Right renal pelvis (tissue), 4 donors: ENCODE data around the gene ENTHD1. TPM values are rescaled to one million over a fixed set of nuclear protein-coding genes. Genes with fewer than 3 reads are reported as not detected.
"Not testable (repeated sequence)": the region's sequence is repeated elsewhere in the genome, so short reads cannot be mapped to it uniquely, and the experiment has no call there.

Experiments used
- DNase-seq, 4 donors: peaks; one replicate each; pipeline ENCODE4 v3.0.0-alpha.2; 2013; ENCODE audit warnings: low read depth in 4 of 4, low spot score in 3 of 4, missing footprints in 1 of 4
- polyA plus RNA-seq, 4 donors: library from polyadenylated mRNA; unstranded; fragments of 120-200 nt; gene quantifications; one replicate each; pipeline ENCODE4 v1.2.1, GENCODE V29; 2013; ENCODE audit not compliant: insufficient read length in 4 of 4

The ENTHD1 gene
- polyA plus RNA-seq, 4 donors = 0.01 TPM; not detected in 3

DNA sequence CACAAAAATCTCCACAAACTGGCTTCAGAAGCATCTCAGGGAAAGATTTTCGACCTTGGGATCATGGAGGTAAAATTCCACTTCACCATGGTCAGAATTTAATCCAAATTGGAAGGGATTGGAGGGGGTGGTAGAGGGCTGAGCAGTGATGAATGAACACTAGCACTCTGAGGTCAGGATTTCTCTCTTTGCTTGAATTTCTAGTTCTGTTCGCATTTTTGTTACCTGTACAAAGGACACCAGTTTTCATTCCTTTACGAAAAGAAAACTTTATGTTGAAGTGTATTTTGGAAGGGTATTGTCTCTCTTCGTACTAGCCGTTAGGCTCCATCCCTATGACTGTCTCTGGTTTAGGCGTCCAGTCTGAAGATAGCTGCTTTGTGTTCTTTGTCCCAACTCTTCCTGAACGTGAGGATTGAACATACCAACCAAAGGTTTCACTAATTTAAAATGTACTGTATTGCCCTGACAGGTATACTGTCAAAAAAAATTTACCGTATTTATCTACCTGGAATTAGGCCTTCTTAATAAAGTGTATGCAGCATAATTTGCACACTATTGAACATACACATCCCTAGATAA lies 8.1 kb upstream of the ENTHD1 start:
- no peak for DNase-seq

DNA sequence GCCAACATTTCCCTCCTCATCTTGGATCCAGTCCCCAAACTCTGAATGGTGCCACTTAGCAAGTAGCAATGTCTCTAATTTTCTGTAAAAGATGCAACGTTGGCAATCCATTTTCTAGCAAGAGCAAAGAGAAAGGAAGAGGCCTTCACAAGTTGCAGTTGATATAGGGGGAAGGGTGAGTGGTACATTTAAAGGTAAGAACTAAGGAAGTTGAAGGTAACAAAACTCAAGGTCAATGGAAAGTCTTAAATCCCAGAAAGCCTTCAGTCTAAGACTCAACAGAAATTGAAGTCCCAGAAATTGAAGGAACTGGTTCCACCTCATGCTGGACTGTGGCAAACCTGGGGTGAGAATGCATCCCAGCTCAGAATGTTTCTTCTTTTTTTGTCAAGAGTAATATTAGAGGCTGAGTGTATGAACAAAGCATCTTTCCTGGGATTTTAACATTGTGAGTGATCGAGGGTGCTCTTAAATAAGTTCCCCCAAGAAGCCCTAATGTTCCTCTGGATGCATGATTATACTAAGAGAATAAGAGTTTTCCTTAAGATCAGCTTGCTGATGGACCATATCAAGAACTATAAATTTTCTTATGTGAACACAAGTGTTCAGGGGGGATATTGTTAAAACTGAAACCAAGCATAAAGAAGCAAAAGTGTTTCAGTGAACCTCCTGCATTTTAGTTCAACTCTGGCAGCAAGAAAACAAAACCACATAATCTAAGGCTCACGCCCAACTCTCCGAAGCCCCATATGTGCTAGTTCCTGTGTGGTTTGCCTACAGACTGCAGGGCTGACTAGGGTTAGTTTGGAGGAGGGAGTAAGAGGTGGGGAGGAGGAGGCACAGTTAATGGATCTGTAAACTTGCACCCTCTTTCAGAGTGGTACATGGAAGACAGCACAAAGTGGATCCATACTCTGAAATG lies 7.0 kb upstream of the ENTHD1 start, which contains the start of gene GRAP2:
Gene GRAP2, plus strand, starts transcription at position 779 of the 922 bp plus-strand sequence. CDS start 46,023 bp downstream, outside the sequence.
- no peak for DNase-seq

DNA sequence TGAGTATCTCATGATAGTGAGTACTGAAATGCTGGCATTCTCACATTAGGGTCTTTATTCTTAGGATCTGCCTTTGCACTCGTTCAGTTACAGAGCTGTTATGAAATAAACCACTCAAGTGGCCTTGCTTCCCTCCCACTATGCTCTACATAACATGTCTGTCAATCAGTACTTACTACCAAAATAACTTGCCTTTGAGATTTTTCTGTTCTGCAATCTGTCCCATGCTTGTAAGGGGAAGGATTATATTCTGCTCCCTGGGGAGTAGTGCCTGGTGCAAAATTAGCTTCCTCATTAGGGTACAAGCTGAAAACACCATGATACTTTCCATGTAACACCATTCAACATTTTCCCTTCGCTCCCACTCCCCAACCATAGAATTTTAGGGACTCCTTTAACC lies 5.4 kb upstream of the ENTHD1 start:
- no peak for DNase-seq

DNA sequence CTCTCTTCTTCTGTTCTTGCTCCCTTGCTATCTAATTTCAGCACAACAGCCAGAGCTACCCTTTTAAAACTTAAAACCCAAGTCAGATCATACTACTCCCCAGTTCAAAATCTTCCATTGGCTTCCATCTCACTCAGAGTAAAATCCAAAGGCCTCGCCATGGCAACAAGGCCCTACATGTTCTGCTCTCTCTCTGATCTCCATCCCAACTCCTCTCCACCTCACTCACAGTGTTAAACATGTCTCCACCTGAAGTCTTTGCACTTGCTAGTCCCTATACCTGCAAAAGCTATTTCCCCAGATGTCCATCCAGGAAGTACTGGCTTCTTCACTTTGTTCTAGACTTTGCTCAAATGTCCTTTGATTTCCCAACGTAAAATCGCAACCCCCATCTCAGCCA lies 4.3 kb upstream of the ENTHD1 start:
- DNase-seq = no peak

DNA sequence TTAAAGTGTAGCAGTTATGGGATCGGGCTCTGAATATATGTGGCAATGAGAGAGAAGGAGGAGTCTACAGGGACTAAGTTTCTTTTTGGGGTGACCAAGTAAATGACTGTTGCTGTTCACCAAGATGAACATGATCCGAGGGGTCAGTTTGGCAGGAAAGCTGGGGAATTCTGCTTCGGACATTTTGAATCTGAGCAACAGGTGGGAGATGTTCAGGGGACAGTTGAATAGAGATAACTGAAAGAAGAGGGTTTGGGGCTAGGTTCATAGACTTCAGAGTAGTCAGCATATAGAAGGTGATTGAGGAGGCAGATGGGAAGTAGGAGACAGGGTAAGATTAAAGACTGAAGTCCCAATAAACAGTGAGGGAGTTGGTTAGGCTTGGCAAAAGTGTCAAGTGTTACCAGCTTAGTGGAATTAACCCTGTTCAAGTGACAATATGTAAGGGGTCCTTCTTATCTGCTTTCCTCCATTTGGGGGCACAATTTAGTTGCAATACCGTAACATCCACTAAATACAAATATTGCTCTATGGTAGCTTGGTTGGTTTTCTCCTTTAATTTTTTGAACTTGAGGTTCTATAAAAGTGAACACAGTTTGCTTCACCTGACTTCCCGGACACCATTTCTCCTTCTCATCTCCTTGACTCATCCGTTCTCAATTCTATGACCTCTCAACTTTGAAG lies 2.9 kb upstream of the ENTHD1 start:
- no peak for DNase-seq

DNA sequence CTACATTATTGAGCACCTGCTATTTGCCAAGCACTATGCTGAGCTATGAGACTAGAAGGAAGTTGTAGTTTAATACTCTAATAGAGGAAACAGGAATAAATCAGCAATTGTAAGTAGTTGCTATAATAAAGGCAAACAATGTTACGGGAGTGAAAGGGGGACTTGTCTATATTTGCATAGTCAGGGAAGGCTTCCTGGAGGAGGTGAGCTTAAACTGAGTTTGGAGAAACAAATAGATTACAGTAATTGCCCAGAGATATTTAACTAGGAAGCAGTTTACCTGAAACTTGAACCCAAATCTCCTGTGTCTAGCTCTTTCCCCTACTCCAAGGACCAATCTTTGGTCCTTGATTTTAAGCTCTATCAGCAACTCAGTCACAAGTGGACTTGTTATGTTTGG lies 2.1 kb upstream of the ENTHD1 start:
- DNase-seq = no peak

DNA sequence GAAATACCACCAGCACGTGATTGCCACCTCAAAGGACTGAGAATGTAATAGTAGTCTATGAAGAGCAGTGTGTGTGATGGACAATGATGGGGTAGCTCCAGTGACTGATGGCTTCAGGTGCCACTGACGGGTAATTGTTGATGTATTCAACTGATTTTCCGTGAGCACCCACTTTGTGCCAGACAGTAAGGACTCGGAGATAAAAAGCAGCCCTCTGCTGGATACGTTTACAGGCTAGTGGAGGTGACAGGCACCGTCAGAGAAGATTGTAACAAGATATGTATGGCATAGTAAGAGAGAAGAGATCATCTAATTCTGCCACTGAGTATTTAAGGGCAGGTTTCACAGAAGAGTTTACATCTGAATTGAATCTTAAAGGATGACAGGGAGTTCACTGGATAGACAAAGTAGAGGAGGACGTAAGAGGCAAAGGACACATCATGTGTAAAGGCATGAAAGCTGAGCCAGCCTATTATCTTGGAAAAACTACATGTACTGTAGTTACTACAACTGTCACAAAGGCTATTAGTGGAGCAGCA lies 1.1 kb upstream of the ENTHD1 start:
- no peak for DNase-seq

DNA sequence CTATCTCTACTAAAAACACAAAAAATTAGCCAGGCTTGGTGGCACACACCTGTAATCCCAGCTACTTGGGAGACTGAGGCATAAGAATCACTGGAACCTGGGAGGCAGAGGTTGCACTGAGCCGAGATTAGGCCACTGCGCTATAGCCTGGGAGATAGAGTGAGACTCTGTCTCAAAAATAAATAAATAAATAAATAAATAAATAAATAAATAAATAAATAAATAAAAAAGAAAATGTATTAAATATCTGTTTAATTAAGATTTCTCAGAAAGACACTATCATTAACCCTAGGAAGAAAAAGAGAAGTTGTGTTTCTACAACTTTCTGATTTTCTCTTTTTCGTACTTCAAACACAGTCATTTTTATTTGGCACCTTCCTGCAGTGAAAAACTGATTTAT lies 3.6 kb downstream of the ENTHD1 start:
- not testable (repeated sequence) for DNase-seq

DNA sequence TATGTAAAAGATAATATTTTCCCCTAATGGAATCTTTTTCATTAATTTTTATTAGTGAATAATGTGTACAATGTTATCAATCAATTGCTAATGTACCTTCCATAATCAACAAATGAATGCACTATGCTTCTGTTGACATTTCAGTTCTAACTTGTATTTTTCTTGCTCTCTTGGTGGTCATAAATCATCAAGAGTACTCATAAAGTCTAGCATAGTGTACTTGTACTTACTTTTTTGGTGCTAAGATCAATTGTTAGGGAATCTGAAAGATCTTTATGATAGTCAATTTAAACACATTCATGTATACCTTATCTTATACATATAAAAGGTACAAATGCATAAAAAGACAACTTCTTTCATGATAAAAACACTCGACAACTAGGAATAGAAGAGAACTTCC lies 10.5 kb downstream of the ENTHD1 start:
- DNase-seq = no peak

DNA sequence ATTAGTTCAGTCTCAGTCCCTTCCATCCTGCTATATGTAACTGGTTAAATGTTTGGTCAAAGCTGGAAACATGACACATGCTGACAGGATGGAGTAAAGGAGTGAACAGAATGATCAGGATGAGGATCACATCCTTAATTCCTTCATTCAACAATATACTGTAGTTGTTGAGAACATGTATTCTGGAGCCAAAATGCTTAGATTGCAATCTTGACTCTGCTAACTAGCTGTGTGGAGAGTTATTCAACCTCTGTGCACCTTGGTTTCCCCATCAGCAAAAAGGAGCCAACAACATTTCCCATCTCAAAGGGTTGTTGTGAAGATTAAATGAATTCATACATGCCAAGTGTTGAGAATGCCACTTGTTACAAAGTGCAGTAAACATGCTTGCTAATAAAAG lies 12.8 kb downstream of the ENTHD1 start:
- no peak for DNase-seq

DNA sequence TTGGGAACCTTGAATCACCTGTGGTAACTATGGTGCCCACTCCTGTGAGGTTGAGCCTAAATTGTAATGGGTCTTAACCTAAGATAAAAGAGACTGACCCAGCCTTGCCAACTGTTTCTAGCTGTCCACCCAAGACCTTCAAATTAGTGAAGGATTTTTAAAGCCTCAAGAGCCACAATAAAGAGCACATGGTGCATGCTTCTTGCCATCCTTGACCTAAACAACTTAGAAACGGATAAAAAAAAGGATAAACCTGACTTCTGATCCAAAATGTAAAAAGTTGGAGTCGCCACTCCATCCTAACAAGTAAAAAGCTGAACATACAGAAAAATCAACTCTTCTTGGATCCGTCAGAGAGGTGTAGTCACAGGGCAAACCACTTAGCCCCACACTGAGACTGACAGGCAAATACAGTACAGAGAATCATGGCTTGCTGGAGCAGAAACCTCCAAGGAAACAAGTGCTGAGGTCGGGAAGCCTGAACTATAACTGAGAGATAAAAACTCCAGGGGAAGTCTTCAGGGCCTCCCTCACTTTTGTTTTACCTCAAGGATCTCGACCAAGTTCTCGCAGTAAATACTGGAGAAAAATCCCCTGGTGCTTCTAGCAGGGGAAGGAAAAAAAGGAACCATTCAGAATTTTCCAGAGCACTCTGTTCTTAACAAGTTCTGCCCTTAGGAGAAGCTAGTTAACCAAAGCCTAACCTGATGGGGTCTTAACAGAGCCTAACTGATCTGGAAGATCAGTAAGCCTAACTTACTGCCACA lies 16.3 kb downstream of the ENTHD1 start:
- DNase-seq = no peak

DNA sequence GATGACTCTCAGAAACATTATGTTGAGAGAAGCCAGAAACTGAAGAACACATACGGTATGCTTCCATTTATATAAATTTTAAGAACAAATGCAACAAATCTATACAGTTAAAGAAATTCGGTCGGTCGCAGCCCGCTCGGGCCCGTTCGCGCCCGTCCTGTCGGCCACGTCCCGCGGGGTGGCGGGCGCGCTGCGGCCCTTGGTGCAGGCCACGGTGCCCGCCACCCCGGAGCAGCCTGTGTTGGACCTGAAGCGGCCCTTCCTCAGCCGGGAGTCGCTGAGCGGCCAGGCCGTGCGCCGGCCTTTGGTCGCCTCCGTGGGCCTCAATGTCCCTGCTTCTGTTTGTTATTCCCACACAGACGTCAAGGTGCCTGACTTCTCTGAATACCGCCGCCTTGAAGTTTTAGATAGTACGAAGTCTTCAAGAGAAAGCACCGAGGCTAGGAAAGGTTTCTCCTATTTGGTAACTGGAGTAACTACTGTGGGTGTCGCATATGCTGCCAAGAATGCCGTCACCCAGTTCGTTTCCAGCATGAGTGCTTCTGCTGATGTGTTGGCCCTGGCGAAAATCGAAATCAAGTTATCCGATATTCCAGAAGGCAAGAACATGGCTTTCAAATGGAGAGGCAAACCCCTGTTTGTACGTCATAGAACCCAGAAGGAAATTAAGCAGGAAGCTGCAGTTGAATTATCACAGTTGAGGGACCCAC lies 18.2 kb downstream of the ENTHD1 start:
- DNase-seq = not testable (repeated sequence)

DNA sequence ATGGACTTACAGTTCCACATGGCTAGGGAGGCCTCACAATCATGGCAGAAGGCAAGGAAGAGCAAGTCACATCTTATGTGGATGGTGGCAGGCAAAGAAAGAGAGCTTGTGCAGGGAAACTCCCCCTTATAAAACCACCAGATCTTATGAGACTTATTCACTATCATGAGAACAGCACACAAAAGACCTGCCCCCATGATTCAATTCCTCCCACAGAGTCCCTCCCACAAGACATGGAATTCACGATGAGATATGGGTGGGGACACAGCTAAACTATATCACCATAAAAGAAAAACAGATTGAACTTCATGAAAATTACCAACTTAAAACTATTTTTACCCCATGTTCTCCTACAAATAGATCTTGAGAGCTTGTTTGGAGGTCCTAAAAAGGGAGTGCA lies 19.6 kb downstream of the ENTHD1 start:
- DNase-seq = no peak

DNA sequence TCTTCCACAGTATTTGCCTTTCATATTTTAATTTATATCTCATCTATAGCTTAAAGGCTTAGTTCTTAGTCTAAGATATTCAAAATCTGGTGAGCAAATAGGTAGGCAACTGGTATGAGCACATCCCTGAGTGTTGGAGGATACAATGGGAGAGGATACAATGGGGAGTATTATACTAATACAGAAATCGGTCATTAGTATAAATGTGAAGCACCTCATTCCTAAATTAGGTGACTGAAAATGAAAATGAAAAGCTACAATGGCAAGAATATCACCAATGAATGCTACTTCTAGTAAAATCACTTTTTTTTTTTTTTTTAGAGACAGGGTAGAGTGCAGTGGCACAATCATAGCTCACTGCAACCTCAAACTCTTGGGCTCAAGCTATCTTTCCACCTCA lies 21.0 kb downstream of the ENTHD1 start:
- DNase-seq = no peak

DNA sequence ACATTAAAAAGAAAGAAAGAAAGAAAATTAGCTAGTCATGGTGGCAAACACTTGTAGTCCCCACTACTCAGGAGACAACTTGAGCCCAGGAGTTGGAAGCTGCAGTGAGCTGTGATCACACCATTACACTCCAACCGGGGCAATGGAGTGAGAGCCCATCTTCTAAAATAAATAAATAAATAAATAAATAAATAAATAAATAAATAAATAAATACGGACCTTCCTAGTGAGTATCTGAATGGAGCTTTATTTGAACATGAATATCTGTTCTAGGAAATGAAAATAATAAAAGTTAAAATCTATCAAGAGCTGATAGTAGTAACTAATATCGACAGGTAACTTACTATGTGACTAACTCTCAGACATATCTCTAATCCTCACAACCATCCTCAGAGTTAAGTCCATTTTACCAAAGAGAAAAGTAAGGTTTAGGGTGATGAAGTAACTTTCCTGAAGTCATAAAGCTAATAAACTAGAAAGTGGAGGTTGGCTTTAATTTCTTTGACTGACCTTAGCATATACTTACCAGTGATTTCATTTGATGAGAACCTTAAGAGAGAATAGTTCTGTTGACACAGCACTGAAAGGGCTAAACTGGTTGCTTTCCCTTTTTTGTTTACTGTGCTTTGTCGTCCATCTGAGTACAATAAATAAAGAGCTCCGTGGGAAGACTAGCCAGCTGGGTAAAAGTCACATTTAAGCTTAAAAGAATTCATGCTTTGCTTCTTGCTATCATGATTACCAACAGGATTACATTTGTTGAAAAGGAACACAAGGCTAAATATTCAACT lies 22.4 kb downstream of the ENTHD1 start:
- DNase-seq = no peak

DNA sequence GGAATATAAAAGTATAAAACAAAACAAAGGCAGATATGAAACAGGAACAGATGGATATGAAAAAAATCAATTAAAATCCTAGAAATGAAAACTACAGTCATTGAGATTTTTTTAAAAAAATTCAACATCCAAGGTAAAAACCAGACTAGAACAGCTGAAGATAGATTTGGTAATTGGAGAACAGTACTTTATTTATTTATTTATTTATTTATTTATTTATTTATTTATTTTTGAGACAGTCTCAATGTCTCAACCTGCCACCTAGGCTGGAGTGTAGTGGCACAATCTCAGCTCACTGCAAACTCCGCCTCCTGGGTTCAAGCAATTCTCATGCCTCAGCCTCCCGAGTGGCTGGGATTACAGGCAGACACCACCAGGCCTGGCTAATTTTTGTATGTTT lies 23.8 kb downstream of the ENTHD1 start:
- DNase-seq = not testable (repeated sequence)

DNA sequence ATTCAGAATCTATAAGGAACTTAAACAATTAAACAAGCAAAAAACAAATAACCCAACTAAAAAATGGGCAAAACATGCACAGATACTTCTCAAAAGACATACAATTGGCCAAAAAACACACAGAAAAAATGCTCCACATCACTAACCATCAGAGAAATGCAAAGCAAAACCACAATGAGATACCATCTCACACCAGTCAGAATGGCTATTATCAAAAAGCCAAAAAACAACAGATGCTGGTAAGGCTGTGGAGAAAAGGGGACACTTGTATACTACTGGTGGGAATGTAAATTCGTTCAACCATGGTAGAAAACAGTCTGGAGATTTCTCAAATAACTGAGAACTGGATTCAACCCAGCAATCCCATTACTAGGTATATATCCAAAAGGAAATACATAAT lies 24.8 kb downstream of the ENTHD1 start:
- DNase-seq = no peak

DNA sequence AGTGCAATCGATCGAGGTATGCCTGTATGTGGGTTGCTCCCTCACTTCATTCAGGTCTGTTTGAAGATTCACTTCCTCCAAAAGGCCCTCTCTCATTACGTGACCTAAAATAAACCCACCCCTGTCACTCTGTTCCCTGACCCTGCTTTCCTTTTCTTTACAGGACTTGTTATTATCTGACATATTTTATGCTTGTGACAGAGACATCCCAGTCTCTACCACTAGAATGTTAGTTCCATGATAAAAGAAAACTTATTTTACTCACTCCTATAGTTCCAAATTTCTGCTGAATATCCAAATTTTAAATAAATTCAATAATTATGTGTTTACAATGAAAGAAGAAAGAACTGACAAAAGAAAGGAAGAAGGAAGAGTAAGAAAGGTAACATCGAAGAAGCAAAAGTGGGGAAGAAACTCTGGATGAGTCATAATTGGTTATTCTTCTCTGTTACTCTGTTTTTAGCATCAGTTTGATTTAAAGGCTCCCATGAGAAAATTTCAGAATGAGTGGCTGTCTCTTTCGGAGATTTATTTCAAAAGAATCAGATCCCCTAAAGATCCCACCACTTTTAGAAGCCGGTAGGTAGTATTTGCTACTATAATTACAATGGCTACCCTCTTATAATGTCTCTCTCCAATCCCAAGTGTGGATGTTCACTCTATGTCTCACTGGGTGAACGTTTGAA lies 33.5 kb downstream of the ENTHD1 start:
- DNase-seq = no peak
